GM12878 (cell line): ENCODE measurements around the gene COL27A1. TPM values are rescaled to one million over a fixed set of nuclear protein-coding genes. Genes with fewer than 3 reads are reported as not detected.

ENCODE experiments used
- ATAC-seq: fragments of 200-7000 bp; cut with Tn5 transposase; 3 replicates; pipeline ENCODE4 v1.9.1; 2020; ENCODE audit warnings: mild to moderate bottlenecking, moderate library complexity
- BruUV-seq: library from RNA; stranded (reverse); fragments of 400-500 nt; replicated peaks from 2 replicates; lab custom pipeline; 2021; lab: Mats Ljungman, UMichigan
- CTCF ChIA-PET: fragments of 300-600 bp; sonication (Branson Sonifier 250); formaldehyde crosslinking; extraction: SDS; loops from one replicate; lab custom pipeline; 2021; ENCODE audit warnings: inconsistent platforms; lab: Yijun Ruan, JAX
- POLR2A ChIA-PET: fragments of 350-600 bp; formaldehyde crosslinking; extraction: SDS; loops from one replicate; lab custom pipeline; 2021; ENCODE audit warnings: inconsistent platforms; lab: Charles Lee
- RAD21 ChIA-PET: fragments of 300-600 bp; sonication (Branson Sonifier 250); formaldehyde crosslinking; loops from one replicate; lab custom pipeline; 2023; ENCODE audit warnings: antibody characterized with exemption; ENCODE audit not compliant: unreplicated experiment; lab: Charles Lee
- SMC1A ChIA-PET: fragments of 300-600 bp; sonication (Branson Sonifier 250); formaldehyde crosslinking; loops from one replicate; lab custom pipeline; 2023; ENCODE audit not compliant: unreplicated experiment, uncharacterized antibody; lab: Charles Lee
- DNase-seq: peaks from one replicate; pipeline ENCODE4 v3.0.0-alpha.2; 2011; ENCODE audit warnings: low read depth, low spot score
- FAIRE-seq: peaks from 3 replicates; lab custom pipeline; 2011; peaks lifted over from hg19 to GRCh38; lab: Jason Lieb, UNC
- H2AFZ ChIP-seq: 2 replicates; pipeline ENCODE4 v1.6.0; 2011; ENCODE audit warnings: low read depth, low read length, control low read depth; ENCODE audit not compliant: control insufficient read depth
- H3K27ac ChIP-seq: 2 replicates; pipeline ENCODE4 v1.5.1; 2011; ENCODE audit warnings: control low read depth; ENCODE audit not compliant: control insufficient read depth, insufficient read depth
- H3K27me3 ChIP-seq, 2 experiments: replicated peaks in 1 of 2; 2 replicates each; pipeline versions ENCODE4 v1.6.0 to v1.6.1; 2011; ENCODE audit warnings: low read length in 1 of 2; ENCODE audit not compliant: control insufficient read depth in 2 of 2, insufficient read depth in 2 of 2
- H3K36me3 ChIP-seq, 2 experiments: 2 replicates each; pipeline ENCODE4 v1.5.1; 2011; ENCODE audit warnings: low read length in 1 of 2; ENCODE audit not compliant: control insufficient read depth in 2 of 2, insufficient read depth in 2 of 2
- H3K4me1 ChIP-seq: 2 replicates; pipeline ENCODE4 v1.6.1; 2011; ENCODE audit warnings: mild to moderate bottlenecking, low read length, moderate library complexity, mixed read lengths; ENCODE audit not compliant: control insufficient read depth, insufficient read depth
- H3K4me2 ChIP-seq: 2 replicates; pipeline ENCODE4 v1.6.0; 2011; ENCODE audit warnings: control low read depth; ENCODE audit not compliant: control insufficient read depth, insufficient read depth
- H3K4me3 ChIP-seq: fragments of 200-600 bp; sonication (generic); 2 replicates; pipeline ENCODE4 v1.5.1; 2016
- H3K79me2 ChIP-seq: 2 replicates; pipeline ENCODE4 v1.6.0; 2011; ENCODE audit warnings: low read length; ENCODE audit not compliant: control insufficient read depth, insufficient read depth
- H3K9ac ChIP-seq: 2 replicates; pipeline ENCODE4 v1.8.0; 2011; ENCODE audit warnings: low read length, control low read depth, mixed read lengths; ENCODE audit not compliant: control insufficient read depth, insufficient read depth
- H3K9me3 ChIP-seq: replicated peaks from 3 replicates; pipeline ENCODE4 v1.5.1; 2011; ENCODE audit warnings: mild to moderate bottlenecking, low read length; ENCODE audit not compliant: control insufficient read depth, insufficient read depth
- H4K20me1 ChIP-seq: 2 replicates; pipeline ENCODE4 v1.6.0; 2011; ENCODE audit not compliant: control insufficient read depth, insufficient read depth
- BACH1 ChIP-seq: fragments of 450-650 bp; IDR thresholded peaks from 2 replicates; pipeline ENCODE4 v1.6.1; 2017; ENCODE audit warnings: mild to moderate bottlenecking, borderline replicate concordance
- BCL11A ChIP-seq: IDR thresholded peaks from 2 replicates; pipeline ENCODE4 v1.6.1; 2011; ENCODE audit warnings: low read depth, low read length
- BMI1 ChIP-seq: fragments of 450-650 bp; IDR thresholded peaks from 2 replicates; pipeline ENCODE4 v1.6.1; 2016; ENCODE audit warnings: mild to moderate bottlenecking, moderate library complexity, borderline replicate concordance
- CHD4 ChIP-seq: fragments of 200-600 bp; sonication (generic); IDR thresholded peaks from 2 replicates; pipeline ENCODE4 v1.6.1; 2016; ENCODE audit warnings: mild to moderate bottlenecking
- NFYA ChIP-seq: IDR thresholded peaks from 2 replicates; pipeline ENCODE4 v1.6.1; 2011; ENCODE audit warnings: low read depth, mild to moderate bottlenecking, low read length, improper control_type of control experiment, borderline replicate concordance
- PML ChIP-seq: IDR thresholded peaks from 2 replicates; pipeline ENCODE4 v1.6.1; 2012; ENCODE audit warnings: low read length, inconsistent platforms
- RAD21 ChIP-seq: IDR thresholded peaks from 2 replicates; pipeline ENCODE4 v1.6.1; 2011; ENCODE audit warnings: mild to moderate bottlenecking, low read depth, low read length, moderate library complexity; ENCODE audit not compliant: insufficient read depth
- RB1 ChIP-seq: fragments of 450-650 bp; formaldehyde crosslinking; IDR thresholded peaks from 2 replicates; pipeline ENCODE4 v1.6.1; 2017; ENCODE audit warnings: mild to moderate bottlenecking, borderline replicate concordance
- SPI1 ChIP-seq: IDR thresholded peaks from 2 replicates; pipeline ENCODE4 v1.6.1; 2011; ENCODE audit warnings: low read depth, mild to moderate bottlenecking, low read length, moderate library complexity, borderline replicate concordance; ENCODE audit not compliant: insufficient read depth
- ZNF217 ChIP-seq: fragments of 450-650 bp; IDR thresholded peaks from 2 replicates; pipeline ENCODE4 v1.6.1; 2017; ENCODE audit warnings: antibody characterized with exemption, mild to moderate bottlenecking
- ZNF622 ChIP-seq: fragments of 450-650 bp; IDR thresholded peaks from 2 replicates; pipeline ENCODE4 v1.6.1; 2017; ENCODE audit warnings: mild to moderate bottlenecking, inconsistent platforms
- WGBS: methylation state at CpG from one replicate; pipeline ENCODE4 v1.1.6; 2016; ENCODE audit warnings: low lambda C conversion rate; ENCODE audit not compliant: insufficient replicate concordance, insufficient coverage; ENCODE audit errors: missing lambda C conversion rate; 5-methylcytosine and 5-hydroxymethylcytosine counted together
- in situ Hi-C: fragments of 300-500 bp; cut with MboI; formaldehyde crosslinking; loops from 9 replicates; pipeline ENCODE4 v1.14.3; 2018; ENCODE audit warnings: mixed read lengths
- intact Hi-C: fragments of 100-400 bp; cut with micrococcal nuclease; formaldehyde crosslinking; loops from one replicate; pipeline ENCODE4 v1.14.2; 2022; ENCODE audit not compliant: unreplicated experiment
- polyA plus RNA-seq, 11 experiments: library from polyadenylated mRNA; depleted of rRNA in 4 of 11; unstranded in 6 of 11; stranded (reverse) in 5 of 11; fragments of >200 nt; fragmentation: Nextera tagmentation in 4 of 11; fragmentation: Illumina TruSeq in 1 of 11; extraction: Ambion mirVana in 4 of 11; extraction: Trizol in 1 of 11; gene quantifications; 1 replicate in 1 of 11; 2 replicates in 10 of 11; pipeline versions ENCODE4 v1.2.1 to v1.2.3, GENCODE V29; 2011 to 2016; ENCODE audit warnings: inconsistent platforms in 2 of 11, missing spikeins in 2 of 11, low read depth in 1 of 11
- total RNA-seq, 4 experiments: library from RNA; depleted of rRNA in 3 of 4; stranded (reverse); fragments of >200 nt in 3 of 4; fragmentation: Illumina TruSeq in 1 of 4; extraction: Trizol in 1 of 4; gene quantifications; 2 replicates each; pipeline versions ENCODE4 v1.2.1 to v1.2.3, GENCODE V29; 2013 to 2021
- TF ChIP-seq, protein P1 (sequence below): fragments of 450-650 bp; formaldehyde crosslinking; IDR thresholded peaks from 2 replicates; pipeline ENCODE4 v1.4.0; 2022; ENCODE audit warnings: mild to moderate bottlenecking, moderate library complexity
- TF ChIP-seq, protein P2 (sequence below): IDR thresholded peaks from 2 replicates; pipeline ENCODE4 v1.6.1; 2012; ENCODE audit warnings: low read depth, low read length, improper control_type of control experiment

Gene COL27A1
- total and polyA plus RNA-seq, 10 of the 15 experiments (the other 5 are each of a cell fraction or from before 2014, with no cell fraction given), result 0.10 TPM; not detected in 9

DNA sequence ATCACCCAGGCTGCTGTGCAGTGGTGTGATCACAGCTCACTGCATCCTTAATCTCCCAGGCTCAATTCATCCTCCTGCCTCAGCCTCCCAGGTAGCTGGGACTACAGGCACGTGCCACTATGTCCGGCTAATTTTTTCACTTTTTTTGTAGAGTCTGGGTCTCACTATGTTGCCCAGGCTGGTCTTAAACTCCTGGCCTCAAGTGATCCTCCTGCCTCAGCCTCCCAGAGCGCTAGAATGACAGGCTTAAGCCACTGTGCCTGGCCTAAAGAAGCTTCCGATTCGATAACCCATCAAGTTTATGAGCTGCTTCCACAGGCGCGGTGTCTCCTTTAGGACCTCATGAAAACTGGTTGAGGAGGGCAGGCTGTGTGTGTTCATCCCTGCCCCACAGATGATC, 16.2 kb downstream of the COL27A1 start (continued):
- TF ChIP-seq BACH1 (no peak), ZNF622 (no peak), PML (no peak), ZNF217 (no peak), NFYA (no peak), SPI1 (no peak), BMI1 (no peak)
- TF ChIP-seq, protein P1, sequence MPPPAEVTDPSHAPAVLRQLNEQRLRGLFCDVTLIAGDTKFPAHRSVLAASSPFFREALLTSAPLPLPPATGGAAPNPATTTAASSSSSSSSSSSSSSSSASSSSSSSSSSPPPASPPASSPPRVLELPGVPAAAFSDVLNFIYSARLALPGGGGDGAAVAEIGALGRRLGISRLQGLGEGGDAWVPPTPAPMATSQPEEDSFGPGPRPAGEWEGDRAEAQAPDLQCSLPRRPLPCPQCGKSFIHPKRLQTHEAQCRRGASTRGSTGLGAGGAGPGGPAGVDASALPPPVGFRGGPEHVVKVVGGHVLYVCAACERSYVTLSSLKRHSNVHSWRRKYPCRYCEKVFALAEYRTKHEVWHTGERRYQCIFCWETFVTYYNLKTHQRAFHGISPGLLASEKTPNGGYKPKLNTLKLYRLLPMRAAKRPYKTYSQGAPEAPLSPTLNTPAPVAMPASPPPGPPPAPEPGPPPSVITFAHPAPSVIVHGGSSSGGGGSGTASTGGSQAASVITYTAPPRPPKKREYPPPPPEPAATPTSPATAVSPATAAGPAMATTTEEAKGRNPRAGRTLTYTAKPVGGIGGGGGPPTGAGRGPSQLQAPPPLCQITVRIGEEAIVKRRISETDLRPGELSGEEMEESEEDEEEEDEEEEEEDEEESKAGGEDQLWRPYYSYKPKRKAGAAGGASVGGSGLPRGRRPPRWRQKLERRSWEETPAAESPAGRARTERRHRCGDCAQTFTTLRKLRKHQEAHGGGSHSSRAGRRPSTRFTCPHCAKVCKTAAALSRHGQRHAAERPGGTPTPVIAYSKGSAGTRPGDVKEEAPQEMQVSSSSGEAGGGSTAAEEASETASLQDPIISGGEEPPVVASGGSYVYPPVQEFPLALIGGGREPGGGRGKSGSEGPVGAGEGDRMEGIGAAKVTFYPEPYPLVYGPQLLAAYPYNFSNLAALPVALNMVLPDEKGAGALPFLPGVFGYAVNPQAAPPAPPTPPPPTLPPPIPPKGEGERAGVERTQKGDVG (CRISPR knock-in tag), result no peak
- TF ChIP-seq, all 136 proteins: peak for 0

DNA sequence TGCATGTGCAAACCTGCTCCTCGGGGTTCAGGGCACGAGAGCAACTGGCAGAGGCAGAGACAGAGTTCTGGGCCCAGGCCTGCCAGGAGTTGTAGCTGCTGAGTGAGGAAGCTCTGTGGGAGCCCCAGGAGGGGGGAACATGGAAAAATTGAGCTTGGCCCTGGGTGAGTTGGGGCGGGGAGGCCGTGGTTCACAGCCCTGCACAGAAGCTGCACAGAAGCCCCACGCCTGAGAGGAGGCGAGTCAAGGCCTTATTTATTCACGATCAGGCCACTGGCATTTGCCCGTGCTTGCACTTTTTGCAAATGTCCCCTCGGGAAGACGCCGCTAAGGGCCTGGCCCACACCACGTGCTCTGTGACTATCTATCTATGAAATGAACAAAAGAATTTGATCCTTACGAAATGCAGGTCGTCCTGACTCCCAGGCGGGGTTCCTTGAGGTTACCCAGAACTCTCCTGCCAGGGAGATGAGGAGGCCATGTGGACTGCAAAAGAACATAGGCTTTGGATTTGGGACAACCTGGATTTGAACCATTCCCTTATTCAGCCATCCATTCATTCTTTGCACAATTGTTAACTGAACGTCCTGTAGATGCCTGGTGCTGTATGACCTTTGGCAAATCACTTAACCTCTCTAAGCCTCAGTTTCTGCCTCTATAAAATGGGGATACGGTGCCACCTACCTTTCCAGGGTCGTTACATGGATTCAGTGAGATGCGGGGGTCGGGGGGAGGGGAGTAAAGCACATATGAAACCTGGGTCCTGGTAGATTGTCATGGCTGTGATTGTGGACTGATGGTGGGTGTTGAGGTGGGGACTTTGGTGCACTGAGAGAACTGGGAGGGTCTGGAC, 17.9 kb downstream of the COL27A1 start:
- ChIA-PET CTCF (interaction anchor here (1.5 kb wide), 1 partner anchor 118 kb away, joined by 3 read pairs; no protein-coding TSS in a partner anchor), RAD21 (no interaction called here), SMC1A (no interaction called here), POLR2A (no interaction called here)
- FAIRE-seq, result no peak
- no peak for TF ChIP-seq CHD4
- TF ChIP-seq, protein P2, sequence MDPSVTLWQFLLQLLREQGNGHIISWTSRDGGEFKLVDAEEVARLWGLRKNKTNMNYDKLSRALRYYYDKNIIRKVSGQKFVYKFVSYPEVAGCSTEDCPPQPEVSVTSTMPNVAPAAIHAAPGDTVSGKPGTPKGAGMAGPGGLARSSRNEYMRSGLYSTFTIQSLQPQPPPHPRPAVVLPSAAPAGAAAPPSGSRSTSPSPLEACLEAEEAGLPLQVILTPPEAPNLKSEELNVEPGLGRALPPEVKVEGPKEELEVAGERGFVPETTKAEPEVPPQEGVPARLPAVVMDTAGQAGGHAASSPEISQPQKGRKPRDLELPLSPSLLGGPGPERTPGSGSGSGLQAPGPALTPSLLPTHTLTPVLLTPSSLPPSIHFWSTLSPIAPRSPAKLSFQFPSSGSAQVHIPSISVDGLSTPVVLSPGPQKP, result no peak
- no peak for TF ChIP-seq RB1
- no peak for TF ChIP-seq RAD21
- no peak for TF ChIP-seq BCL11A
- no peak for DNase-seq
- no peak overlapping the region for H3K4me2 ChIP-seq
- no peak overlapping the region for H3K9ac ChIP-seq
- 29% methylated on average over 20 of the region's 20 CpGs for WGBS
- H3K4me1 ChIP-seq, result no peaks in the 10 kb centered on the region
- H4K20me1 ChIP-seq, result no peaks in the 10 kb centered on the region
- no peak for ATAC-seq
- H2AFZ ChIP-seq, result no peak overlapping the region
- in situ Hi-C loops (no loop called here), intact Hi-C loops (no loop called here)
- no TSS peak for BruUV-seq
- no peaks in the 10 kb centered on the region for H3K36me3 ChIP-seq
- H3K4me3 ChIP-seq, result no peak overlapping the region
- no peaks in the 10 kb centered on the region for H3K79me2 ChIP-seq
- no peaks in the 10 kb centered on the region for H3K9me3 ChIP-seq
- no peak overlapping the region for H3K27ac ChIP-seq
- peaks cover 0 to 6% of the 10 kb centered on the region in 2 experiments; a peak in 3 of 4 replicates for H3K27me3 ChIP-seq
